Peyer's patch (tissue), 4 donors: ENCODE measurements around the gene CALCOCO1.

Source experiments
- POLR2A ChIP-seq, 2 donors: fragments of 450-650 bp; IDR thresholded peaks; one replicate each; pipeline ENCODE4 v1.5.1; 2017; ENCODE audit warnings: antibody characterized with exemption in 2 of 2, mild to moderate bottlenecking in 2 of 2, moderate library complexity in 2 of 2
- TF ChIP-seq, protein P1 (sequence below), 6 experiments: fragments of 450-650 bp in 4 of 6; fragments of 200-600 bp in 2 of 6; sonication (generic) in 1 of 6; IDR thresholded peaks; one replicate each; pipeline ENCODE4 v1.5.1; 2017 to 2019; ENCODE audit warnings: antibody characterized with exemption in 6 of 6, mild to moderate bottlenecking in 3 of 6, moderate library complexity in 1 of 6

- TF ChIP-seq, protein P1, sequence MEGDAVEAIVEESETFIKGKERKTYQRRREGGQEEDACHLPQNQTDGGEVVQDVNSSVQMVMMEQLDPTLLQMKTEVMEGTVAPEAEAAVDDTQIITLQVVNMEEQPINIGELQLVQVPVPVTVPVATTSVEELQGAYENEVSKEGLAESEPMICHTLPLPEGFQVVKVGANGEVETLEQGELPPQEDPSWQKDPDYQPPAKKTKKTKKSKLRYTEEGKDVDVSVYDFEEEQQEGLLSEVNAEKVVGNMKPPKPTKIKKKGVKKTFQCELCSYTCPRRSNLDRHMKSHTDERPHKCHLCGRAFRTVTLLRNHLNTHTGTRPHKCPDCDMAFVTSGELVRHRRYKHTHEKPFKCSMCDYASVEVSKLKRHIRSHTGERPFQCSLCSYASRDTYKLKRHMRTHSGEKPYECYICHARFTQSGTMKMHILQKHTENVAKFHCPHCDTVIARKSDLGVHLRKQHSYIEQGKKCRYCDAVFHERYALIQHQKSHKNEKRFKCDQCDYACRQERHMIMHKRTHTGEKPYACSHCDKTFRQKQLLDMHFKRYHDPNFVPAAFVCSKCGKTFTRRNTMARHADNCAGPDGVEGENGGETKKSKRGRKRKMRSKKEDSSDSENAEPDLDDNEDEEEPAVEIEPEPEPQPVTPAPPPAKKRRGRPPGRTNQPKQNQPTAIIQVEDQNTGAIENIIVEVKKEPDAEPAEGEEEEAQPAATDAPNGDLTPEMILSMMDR (IDR thresholded peaks at IDR 0.05): no peak
- TF ChIP-seq POLR2A (IDR thresholded peaks at IDR 0.05): no peak
These were observed 16.8 kb upstream of the CALCOCO1 start for GRCh38 chr12:53744130-53744441.
